Loucy (cell line): ENCODE data around the gene CHN2.

Source experiments
- CTCF ChIP-seq: fragments of 200-600 bp; sonication (generic); conservative IDR thresholded peaks from 2 replicates; pipeline ENCODE4 v1.5.1; 2014; ENCODE audit warnings: mild to moderate bottlenecking, antibody characterized with exemption, low read length
- EZH2phosphoT487 ChIP-seq: fragments of 200-600 bp; IDR thresholded peaks from 2 replicates; pipeline ENCODE4 v1.6.1; 2018; ENCODE audit warnings: antibody characterized with exemption, mild to moderate bottlenecking, moderate library complexity, borderline replicate concordance

GRCh38 chr7:29315892-29316270 lies 121.3 kb downstream of the CHN2 start:
- TF ChIP-seq CTCF (no peak), EZH2phosphoT487 (no peak)
